ENCODE data around the gene MAGIX. TPM values are rescaled to one million over a fixed set of nuclear protein-coding genes. Genes with fewer than 3 reads are reported as not detected.

The MAGIX gene
- 1.3 and 1.9 TPM in 2 replicates for total RNA-seq (2021)
- long read RNA-seq, partial matches to known transcripts = 2 of 5 reads
- long read RNA-seq, other reads (novel, unspliced or antisense) = 3 of 5 reads

GRCh38 chrX:49162620-49163019 is at the start of gene MAGIX:
TSS of gene MAGIX (plus strand) at chrX:49162758. CDS start at chrX:49162890, 132 bp downstream.
- H4K20me1 ChIP-seq (ENCODE audit: control insufficient read depth, insufficient read depth, insufficient read length) = no peaks in the 10 kb centered on the region
- H3K79me1 ChIP-seq (ENCODE audit: insufficient read depth, low read depth, low read length, poor library complexity, severe bottlenecking) = no peaks in the 10 kb centered on the region
- peaks cover 14% of the 10 kb centered on the region for H3K23me2 ChIP-seq (ENCODE audit: insufficient read length, low read depth, low read length, poor library complexity, severe bottlenecking)
- peak within 1 kb of the TSS; percentile 72 to 84 for H3K4me3 Mint-ChIP-seq
- H4K5ac ChIP-seq (ENCODE audit: insufficient read length, low read depth, low read length) = no peak within 1 kb of the TSS
- H3K9me3 Mint-ChIP-seq = peaks cover 60 to 67% of the 10 kb centered on the region in 2 experiments
- no peak within 1 kb of the TSS for H2BK5ac ChIP-seq (ENCODE audit: insufficient read length, low read length)
- no peak within 1 kb of the TSS for H3K27ac ChIP-seq (ENCODE audit: insufficient read length, low read depth, low read length)
- no peak within 1 kb of the TSS for H4K8ac ChIP-seq (replicated peaks; ENCODE audit: insufficient read length, low read depth, low read length)
- H3K4me2 ChIP-seq (ENCODE audit: insufficient read depth, insufficient read length, low read length) = peak within 1 kb of the TSS; percentile 28
- H2BK20ac ChIP-seq (ENCODE audit: low read depth, low read length, poor library complexity, severe bottlenecking) = no peak within 1 kb of the TSS
- no peak within 1 kb of the TSS for H2BK120ac ChIP-seq (ENCODE audit: low read depth, low read length, poor library complexity, severe bottlenecking)
- peak; percentile 40 for DNase-seq
- H3K9ac ChIP-seq (ENCODE audit: extremely low read depth, insufficient read length, low read length) = no peak within 1 kb of the TSS
- no peak within 1 kb of the TSS for H4K91ac ChIP-seq (ENCODE audit: insufficient read length, low read depth, low read length)
- no peak within 1 kb of the TSS for H3K4ac ChIP-seq (ENCODE audit: low read depth, low read length)
- H3K27me3 Mint-ChIP-seq (ENCODE audit: low read depth) = peaks cover 33% of the 10 kb centered on the region
- no peak within 1 kb of the TSS for H2BK15ac ChIP-seq (ENCODE audit: low read depth, low read length)
- H3T11ph ChIP-seq (ENCODE audit: low read length) = no peak within 1 kb of the TSS
- H3K14ac ChIP-seq (ENCODE audit: insufficient read depth, low read length) = no peak within 1 kb of the TSS
- H3K56ac ChIP-seq (ENCODE audit: insufficient read length, low read depth, low read length) = no peak within 1 kb of the TSS
- H3K4me1 Mint-ChIP-seq = peaks cover 8 to 21% of the 10 kb centered on the region in 2 experiments
- H3K36me3 Mint-ChIP-seq (ENCODE audit: insufficient read depth in 1 of 3, low read depth in 3 of 3) = peaks cover 0 to 4% (median 4%) of the 10 kb centered on the region in 3 experiments; a peak in 3 of 7 replicates
- no peaks in the 10 kb centered on the region for H3K4me1 ChIP-seq (ENCODE audit: insufficient read depth, low read length)
- H2BK12ac ChIP-seq (ENCODE audit: insufficient read length, low read depth, low read length) = no peak within 1 kb of the TSS
- H3K23ac ChIP-seq (ENCODE audit: insufficient read length, low read depth, low read length) = no peak within 1 kb of the TSS
- no peaks in the 10 kb centered on the region; the same call in 1 of the 2 replicates for H3K27me3 ChIP-seq (ENCODE audit: insufficient read depth, low read length)
- H3K27ac Mint-ChIP-seq = no peak within 1 kb of the TSS
- no peak within 1 kb of the TSS for H2AK5ac ChIP-seq (ENCODE audit: insufficient read length, low read length)
- no peaks in the 10 kb centered on the region for H3K79me2 ChIP-seq (ENCODE audit: insufficient read depth, low read length)
- H3K18ac ChIP-seq (ENCODE audit: insufficient read length, low read depth, low read length) = no peak within 1 kb of the TSS
- H2AFZ ChIP-seq (ENCODE audit: low read length) = no peak within 1 kb of the TSS
- WGBS (ENCODE audit: extremely low coverage, insufficient read length, low lambda C conversion rate) = no CpG with 5 or more reads among the region's 28 CpGs
- peaks cover 18% of the 10 kb centered on the region for H3K9me3 ChIP-seq (ENCODE audit: control insufficient read depth, low read depth, low read length)
- TF ChIP-seq CTCF (conservative IDR thresholded peaks at IDR 0.05) = no peak

Data from H9 (cell line).